Panc1 (cell line): ENCODE measurements around the gene POLR3A. TPM values are rescaled to one million over a fixed set of nuclear protein-coding genes. Genes with fewer than 3 reads are reported as not detected.

Experiments used
- ATAC-seq: fragments of 200-7000 bp; cut with Tn5 transposase; 2 replicates; pipeline ENCODE4 v1.9.1; 2020; ENCODE audit warnings: mild to moderate bottlenecking, moderate library complexity
- BruUV-seq: library from RNA; stranded (reverse); fragments of 400-500 nt; replicated peaks from 2 replicates; lab custom pipeline; 2021; lab: Mats Ljungman, UMichigan
- CTCF ChIA-PET: fragments of 300-600 bp; sonication (Branson Sonifier 250); formaldehyde crosslinking; loops from one replicate; lab custom pipeline; 2022; ENCODE audit warnings: antibody characterized with exemption; lab: Charles Lee
- POLR2A ChIA-PET: fragments of 300-600 bp; sonication (Branson Sonifier 250); formaldehyde crosslinking; loops from one replicate; lab custom pipeline; 2022; ENCODE audit warnings: antibody characterized with exemption; lab: Charles Lee
- DNase-seq: peaks from one replicate; pipeline ENCODE4 v3.0.0-alpha.2; 2010; ENCODE audit warnings: low read depth, low spot score
- H3K27ac ChIP-seq: 2 replicates; pipeline ENCODE4 v1.5.1; 2011; ENCODE audit warnings: mild to moderate bottlenecking, low read length, inconsistent platforms
- H3K27me3 ChIP-seq: fragments of 200-500 bp; sonication (Bioruptor generic); 2 replicates; pipeline ENCODE4 v1.6.0; 2014; ENCODE audit warnings: low read length, inconsistent platforms; ENCODE audit not compliant: control insufficient read depth, insufficient read depth
- H3K36me3 ChIP-seq: fragments of 200-500 bp; sonication (Bioruptor generic); 2 replicates; pipeline ENCODE4 v1.5.1; 2014; ENCODE audit warnings: inconsistent platforms, mild to moderate bottlenecking, low read length, moderate library complexity; ENCODE audit not compliant: control insufficient read depth, insufficient read depth
- H3K4me1 ChIP-seq: 2 replicates; pipeline ENCODE4 v1.5.1; 2011; ENCODE audit warnings: inconsistent platforms, mild to moderate bottlenecking, low read length, moderate library complexity; ENCODE audit not compliant: control insufficient read depth, insufficient read depth
- H3K4me3 ChIP-seq, 2 experiments: 2 replicates each; pipeline ENCODE4 v1.5.1; 2011 to 2012; ENCODE audit warnings: low read depth in 2 of 2, low read length in 2 of 2, mild to moderate bottlenecking in 2 of 2, inconsistent platforms in 1 of 2, moderate library complexity in 1 of 2
- H3K9me3 ChIP-seq: fragments of 200-500 bp; sonication (Bioruptor generic); 2 replicates; pipeline ENCODE4 v1.5.1; 2014; ENCODE audit warnings: low read depth, mild to moderate bottlenecking, inconsistent platforms, low read length, moderate library complexity; ENCODE audit not compliant: control insufficient read depth, insufficient read depth
- CTCF ChIP-seq: fragments of 450-650 bp; IDR thresholded peaks from 2 replicates; pipeline ENCODE4 v1.5.1; 2017; ENCODE audit warnings: mild to moderate bottlenecking
- POLR2AphosphoS5 ChIP-seq: IDR thresholded peaks from 2 replicates; pipeline ENCODE4 v1.6.1; 2012; ENCODE audit warnings: mild to moderate bottlenecking, low read depth, low read length, moderate library complexity
- SIN3A ChIP-seq: IDR thresholded peaks from 2 replicates; pipeline ENCODE4 v1.6.1; 2012; ENCODE audit warnings: low read depth, mild to moderate bottlenecking, low read length, moderate library complexity, borderline replicate concordance; ENCODE audit not compliant: insufficient read depth
- TCF7L2 ChIP-seq: IDR thresholded peaks from 2 replicates; pipeline ENCODE4 v1.6.1; 2011; ENCODE audit warnings: mild to moderate bottlenecking, low read depth, low read length, inconsistent platforms
- in situ Hi-C: cut with HindIII; loops from 2 replicates; pipeline ENCODE4 v1.10.0; 2016; ENCODE audit warnings: low sequenced_read_pairs, low pct_unique_long_range_greater_than_20kb
- intact Hi-C: fragments of 100-400 bp; cut with micrococcal nuclease; formaldehyde crosslinking; loops from one replicate; pipeline ENCODE4 v1.10.0; 2022; ENCODE audit not compliant: unreplicated experiment
- total RNA-seq: library from RNA; stranded (reverse); gene quantifications from one replicate; pipeline ENCODE4 v1.2.1, GENCODE V29; 2021; ENCODE audit not compliant: unreplicated experiment
- TF ChIP-seq, protein P1 (sequence below), 2 experiments: IDR thresholded peaks; 2 replicates each; pipeline ENCODE4 v1.6.1; 2011 to 2012; ENCODE audit warnings: low read depth in 2 of 2, control low read depth in 1 of 2, low read length in 1 of 2, mild to moderate bottlenecking in 1 of 2, moderate library complexity in 1 of 2; ENCODE audit not compliant: insufficient read depth in 1 of 2

POLR3A gene
- total RNA-seq, 1 experiment from 2014 or later, result 26.3 TPM

DNA sequence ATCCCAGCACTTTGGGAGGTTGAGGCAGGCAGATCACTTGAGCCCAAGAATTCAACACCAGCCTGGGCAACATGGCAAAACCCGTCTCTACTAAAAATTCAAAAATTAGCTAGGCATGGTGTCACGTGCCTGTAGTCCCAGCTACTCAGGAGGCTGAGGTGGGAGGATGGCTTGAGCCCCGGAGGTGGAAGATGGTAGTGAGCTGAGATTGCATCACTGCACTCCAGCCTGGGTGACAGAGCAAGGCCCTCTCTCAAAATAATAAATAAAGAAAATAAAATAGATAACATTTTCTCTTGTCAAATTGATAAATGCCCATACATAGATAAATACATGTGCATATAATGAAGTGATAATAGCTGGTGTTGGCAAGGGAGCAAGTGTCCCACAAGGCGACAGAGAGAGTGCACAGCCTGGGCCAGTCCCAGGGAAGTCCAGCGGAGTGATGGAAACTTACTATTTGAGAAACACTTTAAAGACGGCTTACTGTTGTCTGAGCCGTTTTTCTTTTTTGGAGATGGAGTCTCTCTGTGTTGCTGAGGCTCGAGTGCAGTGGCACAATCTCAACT, 69.3 kb downstream of the POLR3A start:
- Histone ChIP-seq H3K4me1 (no peaks in the 10 kb centered on the region), H3K9me3 (peaks cover 6% of the 10 kb centered on the region; the same call in 1 of the 2 replicates), H3K27me3 (no peaks in the 10 kb centered on the region), H3K4me3 (no peak overlapping the region), H3K36me3 (no peaks in the 10 kb centered on the region), H3K27ac (no peak overlapping the region)
- no TSS peak for BruUV-seq
- ChIA-PET CTCF (no interaction called here), POLR2A (no interaction called here)
- no peak for TF ChIP-seq POLR2AphosphoS5
- TF ChIP-seq, protein P1, sequence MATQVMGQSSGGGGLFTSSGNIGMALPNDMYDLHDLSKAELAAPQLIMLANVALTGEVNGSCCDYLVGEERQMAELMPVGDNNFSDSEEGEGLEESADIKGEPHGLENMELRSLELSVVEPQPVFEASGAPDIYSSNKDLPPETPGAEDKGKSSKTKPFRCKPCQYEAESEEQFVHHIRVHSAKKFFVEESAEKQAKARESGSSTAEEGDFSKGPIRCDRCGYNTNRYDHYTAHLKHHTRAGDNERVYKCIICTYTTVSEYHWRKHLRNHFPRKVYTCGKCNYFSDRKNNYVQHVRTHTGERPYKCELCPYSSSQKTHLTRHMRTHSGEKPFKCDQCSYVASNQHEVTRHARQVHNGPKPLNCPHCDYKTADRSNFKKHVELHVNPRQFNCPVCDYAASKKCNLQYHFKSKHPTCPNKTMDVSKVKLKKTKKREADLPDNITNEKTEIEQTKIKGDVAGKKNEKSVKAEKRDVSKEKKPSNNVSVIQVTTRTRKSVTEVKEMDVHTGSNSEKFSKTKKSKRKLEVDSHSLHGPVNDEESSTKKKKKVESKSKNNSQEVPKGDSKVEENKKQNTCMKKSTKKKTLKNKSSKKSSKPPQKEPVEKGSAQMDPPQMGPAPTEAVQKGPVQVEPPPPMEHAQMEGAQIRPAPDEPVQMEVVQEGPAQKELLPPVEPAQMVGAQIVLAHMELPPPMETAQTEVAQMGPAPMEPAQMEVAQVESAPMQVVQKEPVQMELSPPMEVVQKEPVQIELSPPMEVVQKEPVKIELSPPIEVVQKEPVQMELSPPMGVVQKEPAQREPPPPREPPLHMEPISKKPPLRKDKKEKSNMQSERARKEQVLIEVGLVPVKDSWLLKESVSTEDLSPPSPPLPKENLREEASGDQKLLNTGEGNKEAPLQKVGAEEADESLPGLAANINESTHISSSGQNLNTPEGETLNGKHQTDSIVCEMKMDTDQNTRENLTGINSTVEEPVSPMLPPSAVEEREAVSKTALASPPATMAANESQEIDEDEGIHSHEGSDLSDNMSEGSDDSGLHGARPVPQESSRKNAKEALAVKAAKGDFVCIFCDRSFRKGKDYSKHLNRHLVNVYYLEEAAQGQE (IDR thresholded peaks at IDR 0.05; ENCODE audit: insufficient read depth in 1 of 2, low read depth in 2 of 2, low read length in 1 of 2), result no peak
- no peak for TF ChIP-seq TCF7L2
- TF ChIP-seq SIN3A, result no peak
- TF ChIP-seq CTCF, result no peak
- ATAC-seq (no peak), DNase-seq (no peak)
- in situ Hi-C loops (no loop called here), intact Hi-C loops (loop anchor here (10.0 kb wide), 1 partner anchor 45 kb away; no protein-coding TSS in a partner anchor)

GRCh38 chr10:77959384-77959783, 69.9 kb downstream of the POLR3A start:
- in situ Hi-C loops (no loop called here), intact Hi-C loops (no loop called here)
- Histone ChIP-seq H3K36me3 (no peaks in the 10 kb centered on the region), H3K27ac (no peak overlapping the region), H3K27me3 (no peaks in the 10 kb centered on the region), H3K9me3 (peaks cover 6% of the 10 kb centered on the region; the same call in 1 of the 2 replicates), H3K4me1 (no peaks in the 10 kb centered on the region), H3K4me3 (no peak overlapping the region)
- no peak for TF ChIP-seq SIN3A
- no peak for TF ChIP-seq TCF7L2
- TF ChIP-seq, protein P1 (IDR thresholded peaks at IDR 0.05; ENCODE audit: insufficient read depth in 1 of 2, low read depth in 2 of 2, low read length in 1 of 2), result no peak
- no peak for TF ChIP-seq POLR2AphosphoS5
- TF ChIP-seq CTCF, result no peak
- CTCF ChIA-PET, result no interaction called here
- ATAC-seq, result no peak
- POLR2A ChIA-PET, result no interaction called here
- no peak for DNase-seq
- no TSS peak for BruUV-seq
